Stimulated activated CD4-positive, alpha-beta T cell treated with anti-CD3 and anti-CD28 coated beads, Interleukin-12 subunit alpha, Interleukin-12 subunit beta, amount 100 ng/mL, for 48 hours (primary cell): Measurements from ENCODE around the gene ARID1B.
A peak's percentile ranks its signal among the peaks of the same experiment; 100 is the strongest.

Experiments used
- DNase-seq, 3 donors: peaks; one replicate each; pipeline ENCODE4 v3.0.0-alpha.2; 2020; ENCODE audit warnings: low read depth in 2 of 3, low spot score in 1 of 3

Gene ARID1B

GRCh38 chr6:156876302-156876701 lies 99.1 kb downstream of the ARID1B start:
- no peak for DNase-seq

- no peak for DNase-seq
These were observed 100.1 kb downstream of the ARID1B start for GRCh38 chr6:156877126-156877863.

GRCh38 chr6:156878681-156879080 lies 101.5 kb downstream of the ARID1B start:
- no peak for DNase-seq

GRCh38 chr6:156879186-156879585 lies 102.0 kb downstream of the ARID1B start:
- no peak for DNase-seq

- no peak for DNase-seq
These were observed 102.4 kb downstream of the ARID1B start for GRCh38 chr6:156879591-156879990.

GRCh38 chr6:156880913-156881312 lies 103.7 kb downstream of the ARID1B start:
- DNase-seq = no peak

GRCh38 chr6:156881687-156882629 lies 104.8 kb downstream of the ARID1B start:
- no peak for DNase-seq

- peak in 1 of 3 donors; percentile 15 for DNase-seq
These were observed 106.5 kb downstream of the ARID1B start for GRCh38 chr6:156883497-156884252.

GRCh38 chr6:156884306-156884705 lies 107.1 kb downstream of the ARID1B start:
- no peak for DNase-seq

GRCh38 chr6:156885562-156885961 lies 108.4 kb downstream of the ARID1B start:
- no peak for DNase-seq

- no peak for DNase-seq
These were observed 109.2 kb downstream of the ARID1B start for GRCh38 chr6:156886409-156886808.

- DNase-seq = no peak
These were observed 110.6 kb downstream of the ARID1B start for GRCh38 chr6:156887623-156888269.

- no peak for DNase-seq
These were observed 112.3 kb downstream of the ARID1B start for GRCh38 chr6:156889469-156889868.

GRCh38 chr6:156889986-156890385 lies 112.8 kb downstream of the ARID1B start:
- no peak for DNase-seq

GRCh38 chr6:156890627-156891314 lies 113.6 kb downstream of the ARID1B start:
- DNase-seq = no peak

GRCh38 chr6:156897907-156898531 lies 120.8 kb downstream of the ARID1B start:
- DNase-seq = no peak

GRCh38 chr6:156899071-156899470 lies 121.9 kb downstream of the ARID1B start:
- DNase-seq = no peak

GRCh38 chr6:156899532-156900135 lies 122.5 kb downstream of the ARID1B start:
- no peak for DNase-seq

- no peak for DNase-seq
These were observed 123.1 kb downstream of the ARID1B start for GRCh38 chr6:156900292-156900691.
